HEK293T (cell line): ENCODE data around the gene SLC47A1.
"Not testable (repeated sequence)": the region's sequence is repeated elsewhere in the genome, so short reads cannot be mapped to it uniquely, and the experiment has no call there.

ENCODE experiments used
- CTCF ChIA-PET: fragments of 350-600 bp; formaldehyde crosslinking; extraction: SDS; loops from one replicate; lab custom pipeline; 2021; ENCODE audit warnings: antibody characterized with exemption, inconsistent platforms; lab: Yijun Ruan, JAX
- POLR2A ChIA-PET: fragments of 350-600 bp; formaldehyde crosslinking; extraction: SDS; loops from one replicate; lab custom pipeline; 2020; ENCODE audit warnings: antibody characterized with exemption, inconsistent platforms; lab: Yijun Ruan, JAX
- DNase-seq: peaks from one replicate; pipeline ENCODE4 v3.0.0; 2012; ENCODE audit warnings: mixed read lengths; ENCODE audit errors: extremely low spot score
- ARNT ChIP-seq: fragments of 450-650 bp; IDR thresholded peaks from 2 replicates; pipeline ENCODE4 v1.6.1; 2017; ENCODE audit warnings: mild to moderate bottlenecking
- BHLHE40 ChIP-seq: fragments of 450-650 bp; IDR thresholded peaks from 2 replicates; pipeline ENCODE4 v1.6.1; 2016; ENCODE audit warnings: mild to moderate bottlenecking, moderate library complexity, borderline replicate concordance
- CTBP1 ChIP-seq: fragments of 450-650 bp; IDR thresholded peaks from 2 replicates; pipeline ENCODE4 v1.6.1; 2016; ENCODE audit warnings: borderline replicate concordance
- ELF4 ChIP-seq: fragments of 450-650 bp; IDR thresholded peaks from 2 replicates; pipeline ENCODE4 v1.6.1; 2017; ENCODE audit warnings: antibody characterized with exemption
- FOXA1 ChIP-seq: fragments of 450-650 bp; IDR thresholded peaks from 2 replicates; pipeline ENCODE4 v1.6.1; 2016; ENCODE audit warnings: mild to moderate bottlenecking
- FOXK2 ChIP-seq: fragments of 450-650 bp; IDR thresholded peaks from 2 replicates; pipeline ENCODE4 v1.6.1; 2016; ENCODE audit warnings: mild to moderate bottlenecking
- FOXM1 ChIP-seq: fragments of 450-650 bp; IDR thresholded peaks from 2 replicates; pipeline ENCODE4 v1.6.1; 2017; ENCODE audit warnings: mild to moderate bottlenecking, borderline replicate concordance
- HDGF ChIP-seq: fragments of 450-650 bp; IDR thresholded peaks from 2 replicates; pipeline ENCODE4 v1.6.1; 2017; ENCODE audit warnings: antibody characterized with exemption, borderline replicate concordance
- L3MBTL2 ChIP-seq: fragments of 450-650 bp; conservative IDR thresholded peaks from 2 replicates; pipeline ENCODE4 v1.6.1; 2016; ENCODE audit warnings: mild to moderate bottlenecking
- LEF1 ChIP-seq: fragments of 450-650 bp; IDR thresholded peaks from 2 replicates; pipeline ENCODE4 v1.6.1; 2017; ENCODE audit warnings: mild to moderate bottlenecking, borderline replicate concordance
- NFRKB ChIP-seq: fragments of 450-650 bp; IDR thresholded peaks from 2 replicates; pipeline ENCODE4 v1.6.1; 2016; ENCODE audit warnings: mild to moderate bottlenecking, moderate library complexity
- SP1 ChIP-seq: fragments of 450-650 bp; IDR thresholded peaks from 2 replicates; pipeline ENCODE4 v1.6.1; 2017
- SUZ12 ChIP-seq: fragments of 450-650 bp; IDR thresholded peaks from 2 replicates; pipeline ENCODE4 v1.6.1; 2016; ENCODE audit warnings: mild to moderate bottlenecking
- TARDBP ChIP-seq: fragments of 450-650 bp; IDR thresholded peaks from 2 replicates; pipeline ENCODE4 v1.6.1; 2016
- ZNF384 ChIP-seq: fragments of 450-650 bp; IDR thresholded peaks from 2 replicates; pipeline ENCODE4 v1.6.1; 2016
- TF ChIP-seq, protein P1 (sequence below): fragments of 450-650 bp; IDR thresholded peaks from 2 replicates; pipeline ENCODE4 v1.6.1; 2016

SLC47A1 gene

DNA sequence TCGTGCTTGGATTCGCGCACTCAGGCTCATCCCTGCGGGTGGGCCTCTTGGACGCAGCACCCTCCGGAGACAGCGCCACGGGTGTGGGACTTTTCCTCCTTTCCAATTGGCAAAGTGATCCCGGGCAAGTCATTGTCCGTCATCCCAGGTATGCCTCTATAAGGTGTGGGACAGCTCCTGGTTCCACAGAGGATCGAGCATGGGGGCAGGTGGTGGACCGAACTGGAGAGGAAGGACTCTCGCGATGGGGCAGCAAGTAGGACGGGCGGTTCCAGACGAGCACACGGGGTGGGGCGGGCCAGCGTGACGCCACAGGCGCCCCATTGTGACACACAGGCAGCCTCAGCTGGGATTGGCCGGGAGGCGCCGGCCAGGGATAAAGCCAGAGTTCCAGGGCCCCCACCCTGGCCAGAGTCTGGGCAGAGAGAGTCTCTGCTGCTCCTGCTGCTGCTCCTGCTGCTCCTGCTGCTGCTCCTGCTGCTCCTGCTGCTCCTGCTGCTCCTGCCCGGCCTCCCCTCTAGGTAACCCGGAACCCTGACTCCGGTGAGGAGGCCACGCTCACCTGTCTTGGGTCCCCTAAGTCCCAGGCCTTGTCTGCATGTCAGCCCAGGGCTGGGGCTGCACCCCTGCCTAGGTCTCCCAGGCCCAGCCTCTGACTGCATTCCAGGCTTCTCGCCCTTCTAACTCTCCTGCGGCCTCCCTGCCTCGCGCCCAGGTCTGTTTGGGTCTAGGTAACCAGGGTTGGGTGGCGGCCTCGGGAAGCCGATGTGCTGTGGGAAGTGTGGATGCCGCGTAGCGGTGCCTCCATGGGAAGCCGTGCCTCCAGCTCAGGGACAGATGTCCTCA lies 38.5 kb upstream of the SLC47A1 start:
- POLR2A ChIA-PET: no interaction called here
- no peak for TF ChIP-seq ZNF384
- no peak for TF ChIP-seq FOXK2
- TF ChIP-seq FOXA1: no peak
- no peak for TF ChIP-seq ELF4
- TF ChIP-seq FOXM1: no peak
- no peak for TF ChIP-seq SP1
- DNase-seq: no peak
- CTCF ChIA-PET: no interaction called here

DNA sequence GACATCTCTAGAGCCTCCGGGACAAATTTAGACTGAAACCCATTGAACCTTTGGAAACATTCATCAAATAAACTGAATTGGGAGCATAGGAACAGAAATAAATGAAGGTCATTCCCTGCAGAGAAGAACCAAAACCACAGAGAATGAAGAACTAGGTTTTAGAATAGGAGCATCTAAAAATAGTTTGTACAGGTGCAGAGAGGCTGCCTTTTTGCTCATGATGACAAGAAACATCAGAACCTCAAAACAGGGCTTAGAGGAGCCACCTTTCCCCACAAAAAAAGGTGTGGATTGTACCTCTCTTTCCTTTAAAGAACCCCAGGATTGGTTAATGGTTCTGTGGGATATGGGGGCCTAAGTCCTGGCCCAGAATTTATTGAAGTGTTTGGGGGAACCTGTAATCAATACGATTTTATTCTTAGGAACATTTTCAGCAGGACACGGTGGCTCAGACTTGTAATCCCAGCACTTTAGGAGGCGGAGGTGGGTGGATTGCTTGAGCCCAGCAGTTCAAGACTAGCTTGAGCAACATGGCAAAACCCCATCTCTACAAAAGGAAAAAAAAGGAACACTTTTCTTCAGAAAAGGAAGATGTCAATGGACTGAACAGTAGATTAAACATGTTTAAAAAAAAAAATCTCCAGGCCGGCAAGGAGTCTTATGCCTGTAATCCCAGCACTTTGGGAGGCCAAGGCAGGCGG lies 37.7 kb upstream of the SLC47A1 start:
- POLR2A ChIA-PET: no interaction called here
- TF ChIP-seq, protein P1, sequence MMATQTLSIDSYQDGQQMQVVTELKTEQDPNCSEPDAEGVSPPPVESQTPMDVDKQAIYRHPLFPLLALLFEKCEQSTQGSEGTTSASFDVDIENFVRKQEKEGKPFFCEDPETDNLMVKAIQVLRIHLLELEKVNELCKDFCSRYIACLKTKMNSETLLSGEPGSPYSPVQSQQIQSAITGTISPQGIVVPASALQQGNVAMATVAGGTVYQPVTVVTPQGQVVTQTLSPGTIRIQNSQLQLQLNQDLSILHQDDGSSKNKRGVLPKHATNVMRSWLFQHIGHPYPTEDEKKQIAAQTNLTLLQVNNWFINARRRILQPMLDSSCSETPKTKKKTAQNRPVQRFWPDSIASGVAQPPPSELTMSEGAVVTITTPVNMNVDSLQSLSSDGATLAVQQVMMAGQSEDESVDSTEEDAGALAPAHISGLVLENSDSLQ: no peak
- TF ChIP-seq FOXK2 (no peak), TARDBP (no peak), ELF4 (no peak), BHLHE40 (no peak), ZNF384 (no peak), L3MBTL2 (no peak), FOXM1 (no peak), HDGF (no peak), SUZ12 (no peak), ARNT (no peak), FOXA1 (no peak), CTBP1 (no peak), NFRKB (no peak), LEF1 (no peak), SP1 (no peak)
- CTCF ChIA-PET: no interaction called here
- DNase-seq: no peak

DNA sequence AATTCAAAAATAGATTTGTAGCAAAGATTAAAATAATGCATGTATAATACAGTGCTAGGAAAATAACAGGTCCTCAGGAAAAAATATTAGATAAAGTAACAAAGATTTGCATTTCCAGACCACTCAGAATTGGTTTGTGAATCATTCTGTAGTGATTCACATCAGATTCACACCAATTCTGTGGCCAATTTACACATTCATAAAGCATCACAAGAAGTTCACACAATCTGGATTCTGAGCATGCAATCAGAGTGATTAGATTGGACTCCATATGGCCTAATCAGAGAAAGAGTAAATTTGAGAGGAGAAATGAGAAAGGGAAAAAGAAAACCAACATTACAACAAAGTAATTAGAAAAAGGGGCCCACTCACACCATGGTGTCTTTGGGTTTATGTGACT lies 36.0 kb upstream of the SLC47A1 start:
- DNase-seq: no peak
- TF ChIP-seq ARNT: no peak
- TF ChIP-seq FOXA1: no peak
- no peak for TF ChIP-seq FOXK2
- no peak for TF ChIP-seq LEF1
- no peak for TF ChIP-seq CTBP1
- TF ChIP-seq ELF4: no peak
- TF ChIP-seq SP1: no peak
- TF ChIP-seq NFRKB: no peak
- TF ChIP-seq ZNF384: no peak
- TF ChIP-seq SUZ12: no peak
- TF ChIP-seq TARDBP: no peak
- TF ChIP-seq BHLHE40: no peak
- TF ChIP-seq, protein P1: no peak
- no peak for TF ChIP-seq L3MBTL2
- POLR2A ChIA-PET: no interaction called here
- CTCF ChIA-PET: no interaction called here

DNA sequence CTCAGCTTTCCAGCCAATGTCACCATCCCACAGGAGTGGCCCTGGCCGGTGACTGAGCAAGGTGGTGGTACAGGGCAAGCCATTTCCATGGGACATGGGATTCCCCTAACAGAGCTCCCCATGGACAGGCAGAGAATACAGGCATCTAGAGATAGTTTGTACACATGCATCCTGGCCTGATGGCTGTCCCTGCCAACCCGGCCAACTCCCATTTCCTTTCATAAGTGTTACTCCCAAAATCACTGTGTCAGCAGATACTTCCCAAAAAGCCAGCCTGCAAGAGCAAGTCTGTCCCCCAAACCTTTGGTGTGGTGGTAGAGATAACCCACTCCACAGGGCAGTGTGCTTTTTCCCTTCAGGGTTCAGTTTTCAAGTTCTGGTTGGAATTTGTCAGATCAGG lies 32.4 kb upstream of the SLC47A1 start:
- DNase-seq: no peak
- POLR2A ChIA-PET: no interaction called here
- no peak for TF ChIP-seq SP1
- TF ChIP-seq HDGF: no peak
- no peak for TF ChIP-seq FOXM1
- no peak for TF ChIP-seq TARDBP
- TF ChIP-seq LEF1: no peak
- TF ChIP-seq CTBP1: no peak
- TF ChIP-seq ARNT: no peak
- no peak for TF ChIP-seq NFRKB
- TF ChIP-seq BHLHE40: no peak
- TF ChIP-seq FOXK2: no peak
- no peak for TF ChIP-seq FOXA1
- no peak for TF ChIP-seq SUZ12
- CTCF ChIA-PET: no interaction called here

DNA sequence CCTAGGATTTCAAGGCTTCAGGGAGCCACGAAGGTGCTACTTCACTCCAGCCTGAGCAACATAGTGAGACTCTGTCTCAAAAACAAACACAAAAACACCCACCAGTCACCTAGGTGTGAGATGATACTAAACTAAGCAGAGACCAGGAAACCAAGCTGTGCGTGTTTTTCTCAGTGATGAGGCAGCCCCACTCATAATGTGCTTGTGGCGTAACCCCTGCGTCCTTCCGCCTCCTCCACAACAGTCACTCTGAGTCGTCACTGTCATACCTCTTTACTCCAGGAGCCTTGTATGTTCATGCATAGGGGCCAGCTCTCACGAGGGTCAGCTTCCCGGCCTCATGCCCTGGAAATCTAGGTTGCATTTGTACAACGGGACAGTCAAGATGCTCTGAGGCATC lies 31.1 kb upstream of the SLC47A1 start:
- TF ChIP-seq BHLHE40 (no peak), SUZ12 (no peak), CTBP1 (no peak), LEF1 (no peak), FOXA1 (no peak), TARDBP (no peak), FOXM1 (no peak), L3MBTL2 (no peak)
- TF ChIP-seq, protein P1: no peak
- CTCF ChIA-PET: interaction anchor here (0.7 to 0.8 kb wide), 3 partner anchors 15 to 140 kb away, joined by 3 to 4 read pairs (median 3); partner anchors contain the start of gene B9D1
- POLR2A ChIA-PET: interaction anchor here (0.8 to 1.7 kb wide), 3 partner anchors 125 to 260 kb away, joined by 3 to 6 read pairs (median 4); partner anchors contain the start of genes ALDH3A2 and MAPK7
- no peak for DNase-seq

DNA sequence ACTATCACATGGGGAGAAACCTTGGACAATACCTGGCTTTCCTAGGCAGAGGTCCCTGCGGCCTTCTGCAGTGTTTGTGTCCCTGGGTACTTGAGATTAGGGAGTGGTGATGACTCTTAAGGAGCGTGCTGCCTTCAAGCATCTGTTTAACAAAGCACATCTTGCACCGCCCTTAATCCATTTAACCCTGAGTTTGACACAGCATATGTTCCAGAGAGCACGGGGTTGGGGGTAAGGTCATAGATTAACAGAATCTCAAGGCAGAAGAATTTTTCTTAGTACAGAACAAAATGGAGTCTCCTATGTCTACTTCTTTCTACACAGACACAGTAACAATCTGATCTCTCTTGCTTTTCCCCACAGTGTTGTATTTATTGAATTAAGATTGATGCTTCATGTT lies 28.1 kb upstream of the SLC47A1 start:
- DNase-seq, CTCF ChIA-PET, POLR2A ChIA-PET: not testable (repeated sequence)
